ENCODE results near the gene RPS21. TPM values are rescaled to one million over a fixed set of nuclear protein-coding genes. Genes with fewer than 3 reads are reported as not detected.

The RPS21 gene
- total RNA-seq, 4 donors from 2014 or later: 585 to 2,728 (median 1,375) TPM

DNA sequence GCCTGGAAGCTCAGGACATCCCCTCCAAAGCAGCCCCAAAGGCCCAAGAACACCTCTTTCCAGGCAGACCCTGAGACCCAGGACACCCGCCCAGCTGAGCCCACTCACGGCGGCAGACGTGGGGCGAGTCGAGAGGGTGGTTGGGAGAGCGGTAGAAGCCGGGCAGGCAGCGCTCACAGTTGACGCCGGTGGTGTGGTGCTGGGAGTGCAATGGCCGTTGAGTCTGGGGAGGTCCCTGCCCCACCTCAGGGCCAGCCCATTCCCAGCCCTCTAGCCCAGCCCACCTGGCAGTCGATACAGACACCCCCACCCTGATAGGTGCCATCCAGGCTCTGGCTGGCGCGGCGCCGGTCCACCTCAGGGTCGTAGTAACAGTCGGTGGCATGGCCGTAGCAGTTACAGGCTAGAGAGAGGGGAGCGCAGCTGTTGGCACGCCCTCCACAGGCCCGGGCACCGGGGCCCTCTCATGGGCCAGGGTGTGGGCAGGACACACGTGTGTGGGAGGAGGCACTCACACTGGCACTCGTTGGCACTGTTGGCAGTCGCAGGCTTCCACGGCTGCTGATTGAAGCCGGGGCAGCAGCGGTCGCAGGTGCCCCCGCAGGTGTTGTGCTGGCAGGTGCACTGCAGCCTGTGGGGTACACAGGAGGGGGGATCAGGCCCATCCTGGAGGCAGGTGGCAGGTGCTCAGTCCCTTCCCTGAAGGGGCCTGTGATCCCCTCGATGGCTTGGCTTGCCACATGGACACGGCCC, 40.3 kb upstream of the RPS21 start:
- DNase-seq: no peak
- Histone ChIP-seq H3K36me3 (no peaks in the 10 kb centered on the region), H3K27me3 (no peaks in the 10 kb centered on the region), H3K4me3 (no peak overlapping the region), H3K9me3 (no peaks in the 10 kb centered on the region), H3K27ac (no peak overlapping the region), H3K4me1 (peaks cover 0 to 6% (median 2%) of the 10 kb centered on the region in 4 donors)
- 89% methylated on average over 34 of the region's 34 CpGs; no CpG with 5 or more reads in 1 of the 2 donors for WGBS, 2 donors (ENCODE audit: low coverage in 1 of 2)
- TF ChIP-seq EP300 (IDR thresholded peaks at IDR 0.05; ENCODE audit: low read depth) (no peak), POLR2A (IDR thresholded peaks at IDR 0.05) (no peak), POLR2AphosphoS5 (IDR thresholded peaks at IDR 0.05) (no peak)
- TF ChIP-seq, protein P1, sequence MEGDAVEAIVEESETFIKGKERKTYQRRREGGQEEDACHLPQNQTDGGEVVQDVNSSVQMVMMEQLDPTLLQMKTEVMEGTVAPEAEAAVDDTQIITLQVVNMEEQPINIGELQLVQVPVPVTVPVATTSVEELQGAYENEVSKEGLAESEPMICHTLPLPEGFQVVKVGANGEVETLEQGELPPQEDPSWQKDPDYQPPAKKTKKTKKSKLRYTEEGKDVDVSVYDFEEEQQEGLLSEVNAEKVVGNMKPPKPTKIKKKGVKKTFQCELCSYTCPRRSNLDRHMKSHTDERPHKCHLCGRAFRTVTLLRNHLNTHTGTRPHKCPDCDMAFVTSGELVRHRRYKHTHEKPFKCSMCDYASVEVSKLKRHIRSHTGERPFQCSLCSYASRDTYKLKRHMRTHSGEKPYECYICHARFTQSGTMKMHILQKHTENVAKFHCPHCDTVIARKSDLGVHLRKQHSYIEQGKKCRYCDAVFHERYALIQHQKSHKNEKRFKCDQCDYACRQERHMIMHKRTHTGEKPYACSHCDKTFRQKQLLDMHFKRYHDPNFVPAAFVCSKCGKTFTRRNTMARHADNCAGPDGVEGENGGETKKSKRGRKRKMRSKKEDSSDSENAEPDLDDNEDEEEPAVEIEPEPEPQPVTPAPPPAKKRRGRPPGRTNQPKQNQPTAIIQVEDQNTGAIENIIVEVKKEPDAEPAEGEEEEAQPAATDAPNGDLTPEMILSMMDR (IDR thresholded peaks at IDR 0.05): no peak
- in situ Hi-C loops (cut with MboI; ENCODE audit: low pct_ligation_motif_present in 1 of 4, low pct_unique_long_range_greater_than_20kb in 1 of 4, low sequenced_read_pairs in 3 of 4) (no loop called here), intact Hi-C loops (cut with DNase I; ENCODE audit: low total_unique reads) (no loop called here)

DNA sequence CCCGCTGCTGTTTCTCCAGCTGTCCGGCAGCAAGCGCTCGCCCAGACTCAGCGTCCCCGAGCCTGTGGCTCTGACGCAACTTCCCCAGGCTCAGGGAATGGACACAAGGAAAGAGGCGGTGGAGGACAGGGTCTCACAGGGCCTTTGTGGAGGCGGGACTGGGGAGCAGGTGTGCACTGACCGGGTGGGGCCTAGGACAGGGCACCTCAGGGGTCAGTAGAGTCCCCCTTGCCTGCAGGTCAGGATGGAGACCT, 39.8 kb upstream of the RPS21 start:
- intact Hi-C loops (cut with DNase I; ENCODE audit: low total_unique reads): no loop called here
- 83% methylated on average over 10 of the region's 10 CpGs; no CpG with 5 or more reads in 1 of the 2 donors for WGBS, 2 donors (ENCODE audit: low coverage in 1 of 2)
- TF ChIP-seq EP300 (IDR thresholded peaks at IDR 0.05; ENCODE audit: low read depth) (no peak), POLR2AphosphoS5 (IDR thresholded peaks at IDR 0.05) (no peak), POLR2A (IDR thresholded peaks at IDR 0.05) (no peak)
- TF ChIP-seq, protein P1 (IDR thresholded peaks at IDR 0.05): no peak
- no peak overlapping the region for H3K27ac ChIP-seq
- DNase-seq: no peak
- H3K4me3 ChIP-seq: no peak overlapping the region
- H3K36me3 ChIP-seq: no peaks in the 10 kb centered on the region
- H3K4me1 ChIP-seq: peaks cover 0 to 6% (median 2%) of the 10 kb centered on the region in 4 donors
- no peaks in the 10 kb centered on the region for H3K9me3 ChIP-seq
- in situ Hi-C loops (cut with MboI; ENCODE audit: low pct_ligation_motif_present in 1 of 4, low pct_unique_long_range_greater_than_20kb in 1 of 4, low sequenced_read_pairs in 3 of 4): no loop called here
- H3K27me3 ChIP-seq: no peaks in the 10 kb centered on the region

DNA sequence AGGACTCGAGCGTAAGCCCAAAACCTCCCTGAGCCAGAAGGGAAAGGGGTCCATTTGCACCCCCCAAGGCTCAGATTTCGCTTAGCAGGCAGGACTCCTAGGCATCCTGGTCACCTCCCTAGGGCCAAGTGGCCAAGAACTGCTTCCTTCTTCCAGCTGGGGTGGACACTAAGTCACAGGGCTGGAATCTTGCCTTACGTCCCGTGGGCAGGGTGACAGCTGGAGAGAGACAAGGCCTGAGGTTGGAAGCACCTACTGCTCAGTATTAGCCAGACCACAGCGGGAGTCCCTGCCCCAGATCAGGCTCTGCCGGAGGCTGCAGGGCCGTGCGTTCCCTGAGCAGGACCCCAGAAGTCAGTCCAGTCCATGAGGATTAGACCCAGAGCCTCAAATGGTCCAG, 39.5 kb upstream of the RPS21 start:
- Histone ChIP-seq H3K27ac (no peak overlapping the region), H3K4me1 (peaks cover 0 to 6% (median 2%) of the 10 kb centered on the region in 4 donors), H3K27me3 (no peaks in the 10 kb centered on the region), H3K36me3 (no peaks in the 10 kb centered on the region), H3K9me3 (no peaks in the 10 kb centered on the region), H3K4me3 (no peak overlapping the region)
- no peak for TF ChIP-seq POLR2AphosphoS5 (IDR thresholded peaks at IDR 0.05)
- TF ChIP-seq EP300 (IDR thresholded peaks at IDR 0.05; ENCODE audit: low read depth): no peak
- TF ChIP-seq, protein P1 (IDR thresholded peaks at IDR 0.05): no peak
- no peak for TF ChIP-seq POLR2A (IDR thresholded peaks at IDR 0.05)
- in situ Hi-C loops (cut with MboI; ENCODE audit: low pct_ligation_motif_present in 1 of 4, low pct_unique_long_range_greater_than_20kb in 1 of 4, low sequenced_read_pairs in 3 of 4): no loop called here
- intact Hi-C loops (cut with DNase I; ENCODE audit: low total_unique reads): no loop called here
- WGBS, 2 donors (ENCODE audit: low coverage in 1 of 2): 79% methylated on average over 9 of the region's 9 CpGs; no CpG with 5 or more reads in 1 of the 2 donors
- DNase-seq: no peak

DNA sequence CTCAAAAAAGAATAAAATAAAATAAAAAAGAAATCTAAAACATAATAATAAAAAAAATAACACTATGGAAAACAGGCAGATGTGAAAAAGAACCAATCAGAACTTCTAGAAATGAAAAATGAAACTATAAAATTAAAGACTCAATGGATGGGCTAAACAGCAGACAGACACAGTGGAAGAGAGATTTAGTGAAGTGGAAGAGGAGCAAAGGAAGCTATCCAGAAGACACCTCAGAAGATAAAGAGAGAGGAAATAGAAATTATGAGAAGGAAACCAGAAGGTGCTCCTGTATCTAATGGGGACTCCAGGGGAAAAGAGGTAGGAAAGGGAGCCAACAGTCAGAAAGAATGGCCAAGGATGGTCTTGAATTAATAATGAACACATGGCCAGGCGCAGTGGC, 38.3 kb upstream of the RPS21 start:
- no peak for TF ChIP-seq POLR2AphosphoS5 (IDR thresholded peaks at IDR 0.05)
- no peaks in the 10 kb centered on the region for H3K27me3 ChIP-seq
- H3K36me3 ChIP-seq: no peaks in the 10 kb centered on the region
- no peak overlapping the region for H3K27ac ChIP-seq
- peaks cover 0 to 12% (median 7%) of the 10 kb centered on the region in 4 donors for H3K4me1 ChIP-seq
- intact Hi-C loops (cut with DNase I; ENCODE audit: low total_unique reads) (no loop called here), in situ Hi-C loops (cut with MboI; ENCODE audit: low pct_ligation_motif_present in 1 of 4, low pct_unique_long_range_greater_than_20kb in 1 of 4, low sequenced_read_pairs in 3 of 4) (no loop called here)
- H3K4me3 ChIP-seq: no peak overlapping the region
- DNase-seq: no peak
- 94% methylated on average over 1 of the region's 1 CpG; no CpG with 5 or more reads in 1 of the 2 donors for WGBS, 2 donors (ENCODE audit: low coverage in 1 of 2)
- no peaks in the 10 kb centered on the region for H3K9me3 ChIP-seq

All from transverse colon (tissue), 4 donors.